Gastroesophageal sphincter (tissue), 4 donors: ENCODE results near the gene RPRD1B. TPM values are rescaled to one million over a fixed set of nuclear protein-coding genes. Genes with fewer than 3 reads are reported as not detected.

Source experiments
- ATAC-seq: fragments of 150-250 bp; one replicate; pipeline ENCODE4 v1.9.1; 2016; ENCODE audit warnings: mild to moderate bottlenecking, moderate library complexity
- H3K27ac ChIP-seq, 4 donors: fragments of 200-600 bp; sonication (generic) in 3 of 4; 1 replicate in 3 of 4; 2 replicates in 1 of 4; pipeline ENCODE4 v1.5.1; 2016 to 2019
- H3K27me3 ChIP-seq: fragments of 200-600 bp; sonication (generic); one replicate; pipeline ENCODE4 v1.5.1; 2019
- H3K36me3 ChIP-seq, 2 donors: fragments of 200-600 bp; sonication (generic); one replicate each; pipeline ENCODE4 v1.5.1; 2019; ENCODE audit warnings: control low read depth in 1 of 2
- H3K4me1 ChIP-seq, 3 donors: fragments of 200-600 bp; sonication (generic); 1 replicate in 2 of 3; 2 replicates in 1 of 3; pipeline ENCODE4 v1.5.1; 2016 to 2019; ENCODE audit warnings: control low read depth in 2 of 3
- H3K4me3 ChIP-seq, 2 donors: fragments of 200-600 bp; sonication (generic); one replicate each; pipeline ENCODE4 v1.5.1; 2019; ENCODE audit warnings: mild to moderate bottlenecking in 1 of 2, moderate library complexity in 1 of 2
- H3K9me3 ChIP-seq, 3 donors: fragments of 200-600 bp; sonication (generic); one replicate each; pipeline ENCODE4 v1.5.1; 2017 to 2019; ENCODE audit warnings: control low read depth in 2 of 3
- CTCF ChIP-seq, 4 experiments: fragments of 200-600 bp in 2 of 4; fragments of 450-650 bp in 2 of 4; sonication (generic) in 1 of 4; IDR thresholded peaks; one replicate each; pipeline ENCODE4 v1.5.1; 2017 to 2019; ENCODE audit warnings: antibody characterized with exemption in 4 of 4, mild to moderate bottlenecking in 2 of 4, moderate library complexity in 2 of 4
- EP300 ChIP-seq: sonication (generic); formaldehyde crosslinking; IDR thresholded peaks from one replicate; pipeline ENCODE4 v1.6.1; 2017; ENCODE audit warnings: antibody characterized with exemption, mild to moderate bottlenecking
- POLR2A ChIP-seq, 2 donors: fragments of 450-650 bp; IDR thresholded peaks; one replicate each; pipeline ENCODE4 v1.6.1; 2017; ENCODE audit warnings: antibody characterized with exemption in 2 of 2, mild to moderate bottlenecking in 2 of 2, moderate library complexity in 1 of 2
- POLR2AphosphoS5 ChIP-seq: sonication (generic); formaldehyde crosslinking; IDR thresholded peaks from one replicate; pipeline ENCODE4 v1.6.1; 2017; ENCODE audit warnings: antibody characterized with exemption
- WGBS, 2 donors: methylation state at CpG; one replicate each; pipeline ENCODE4 v1.1.5; 2018; ENCODE audit warnings: low coverage in 1 of 2; 5-methylcytosine and 5-hydroxymethylcytosine counted together
- total RNA-seq, 4 donors: library from RNA; depleted of rRNA; stranded (reverse); fragments of >200 nt; gene quantifications; one replicate each; pipeline ENCODE4 v1.1.0, GENCODE V29; 2016

Gene RPRD1B
- total RNA-seq, 4 donors from 2014 or later, result 17.1 to 26.8 (median 23.7) TPM

GRCh38 chr20:38112930-38113294, 79.4 kb downstream of the RPRD1B start:
- TF ChIP-seq EP300, result no peak
- no peak for TF ChIP-seq POLR2A (IDR thresholded peaks at IDR 0.05)
- no peak for TF ChIP-seq POLR2AphosphoS5
- TF ChIP-seq CTCF (IDR thresholded peaks at IDR 0.05), result no peak
- 80% methylated on average over 2 of the region's 8 CpGs; no CpG with 5 or more reads in 1 of the 2 donors for WGBS, 2 donors
- Histone ChIP-seq H3K4me3 (no peak overlapping the region), H3K36me3 (no peaks in the 10 kb centered on the region), H3K27ac (no peak overlapping the region), H3K27me3 (no peaks in the 10 kb centered on the region), H3K9me3 (no peaks in the 10 kb centered on the region), H3K4me1 (peaks cover 3 to 49% (median 27%) of the 10 kb centered on the region in 3 donors)
- no peak for ATAC-seq

GRCh38 chr20:38113401-38114325, 80.1 kb downstream of the RPRD1B start:
- no peak overlapping the region for H3K27ac ChIP-seq
- ATAC-seq, result no peak
- no peaks in the 10 kb centered on the region for H3K9me3 ChIP-seq
- H3K4me3 ChIP-seq, result no peak overlapping the region
- 79 to 84% methylated on average over 4 to 6 of the region's 10 CpGs for WGBS, 2 donors
- no peaks in the 10 kb centered on the region for H3K27me3 ChIP-seq
- TF ChIP-seq POLR2AphosphoS5 (no peak), CTCF (IDR thresholded peaks at IDR 0.05) (peak in 1 of 4 experiments; percentile 22)
- H3K36me3 ChIP-seq, result no peaks in the 10 kb centered on the region
- H3K4me1 ChIP-seq, result peaks cover 3 to 42% (median 21%) of the 10 kb centered on the region in 3 donors

- TF ChIP-seq EP300, result no peak
- no peak for TF ChIP-seq POLR2AphosphoS5
- no peak for TF ChIP-seq POLR2A (IDR thresholded peaks at IDR 0.05)
- no peak for TF ChIP-seq CTCF (IDR thresholded peaks at IDR 0.05)
- 82 to 94% methylated on average over 2 to 3 of the region's 4 CpGs for WGBS, 2 donors
- Histone ChIP-seq H3K9me3 (no peaks in the 10 kb centered on the region), H3K4me3 (no peak overlapping the region), H3K27me3 (no peaks in the 10 kb centered on the region), H3K36me3 (no peaks in the 10 kb centered on the region), H3K4me1 (peaks cover 3 to 35% (median 14%) of the 10 kb centered on the region in 3 donors), H3K27ac (no peak overlapping the region)
- no peak for ATAC-seq
Observed at GRCh38 chr20:38114353-38114791, 80.8 kb downstream of the RPRD1B start.

GRCh38 chr20:38115205-38115604, 81.7 kb downstream of the RPRD1B start:
- Histone ChIP-seq H3K9me3 (no peaks in the 10 kb centered on the region), H3K36me3 (no peaks in the 10 kb centered on the region), H3K4me1 (peaks cover 3 to 26% (median 5%) of the 10 kb centered on the region in 3 donors), H3K27me3 (no peaks in the 10 kb centered on the region), H3K27ac (no peak overlapping the region), H3K4me3 (no peak overlapping the region)
- ATAC-seq, result no peak
- no peak for TF ChIP-seq EP300
- no peak for TF ChIP-seq POLR2A (IDR thresholded peaks at IDR 0.05)
- no peak for TF ChIP-seq POLR2AphosphoS5
- TF ChIP-seq CTCF (IDR thresholded peaks at IDR 0.05), result peak in 2 of 4 experiments; percentile 17 to 26
- WGBS, 2 donors, result 88 to 100% methylated on average over 1 of the region's 1 CpG

GRCh38 chr20:38115896-38116295, 82.3 kb downstream of the RPRD1B start:
- H3K27ac ChIP-seq, result no peak overlapping the region
- no peak for ATAC-seq
- peaks cover 0 to 19% (median 0%) of the 10 kb centered on the region in 3 donors for H3K4me1 ChIP-seq
- WGBS, 2 donors, result 67 to 88% methylated on average over 1 to 2 of the region's 2 CpGs
- TF ChIP-seq POLR2AphosphoS5 (no peak), POLR2A (IDR thresholded peaks at IDR 0.05) (no peak), CTCF (IDR thresholded peaks at IDR 0.05) (no peak), EP300 (no peak)
- H3K4me3 ChIP-seq, result no peak overlapping the region
- H3K36me3 ChIP-seq, result no peaks in the 10 kb centered on the region
- no peaks in the 10 kb centered on the region for H3K9me3 ChIP-seq
- H3K27me3 ChIP-seq, result no peaks in the 10 kb centered on the region
